Activated CD8-positive, alpha-beta T cell treated with anti-CD3 and anti-CD28 coated beads, Interleukin-2, amount 10 ng/mL, durations not matched to agents 7 days and 5 days (primary cell): ENCODE measurements around the gene LHX5. TPM values are rescaled to one million over a fixed set of nuclear protein-coding genes. Genes with fewer than 3 reads are reported as not detected.

Experiments
- ATAC-seq: fragments of 150-1000 bp; cut with Tn5 transposase; one replicate; pipeline ENCODE4 v1.10.0; 2021; ENCODE audit warnings: moderate library complexity
- CTCF ChIA-PET: fragments of 350-600 bp; sonication (Branson Sonifier 250); formaldehyde crosslinking; loops from one replicate; lab custom pipeline; 2021; ENCODE audit warnings: antibody characterized with exemption; lab: Charles Lee
- POLR2A ChIA-PET: fragments of 350-600 bp; sonication (Branson Sonifier 250); formaldehyde crosslinking; loops from one replicate; lab custom pipeline; 2021; ENCODE audit warnings: antibody characterized with exemption; lab: Charles Lee
- DNase-seq: peaks from one replicate; pipeline ENCODE4 v3.0.0-alpha.2; 2020
- H3K27ac Mint-ChIP-seq: one replicate; pipeline ENCODE4 v1.8.0; 2021; ENCODE audit warnings: mild to moderate bottlenecking, mixed read lengths
- H3K27me3 Mint-ChIP-seq: one replicate; pipeline ENCODE4 v1.8.0; 2021; ENCODE audit warnings: low read depth, mixed read lengths
- H3K36me3 Mint-ChIP-seq: one replicate; pipeline ENCODE4 v1.8.0; 2021; ENCODE audit warnings: low read depth, mixed read lengths
- H3K4me1 Mint-ChIP-seq: one replicate; pipeline ENCODE4 v1.8.0; 2021; ENCODE audit warnings: low read depth, mixed read lengths
- H3K4me3 Mint-ChIP-seq: one replicate; pipeline ENCODE4 v1.8.0; 2021; ENCODE audit warnings: mild to moderate bottlenecking, mixed read lengths
- H3K9me3 Mint-ChIP-seq: one replicate; pipeline ENCODE4 v1.8.0; 2022; ENCODE audit warnings: mixed read lengths; ENCODE audit not compliant: insufficient read depth
- total RNA-seq, 2 experiments: library from RNA; stranded (reverse); gene quantifications; one replicate each; pipeline ENCODE4 v1.2.3, GENCODE V29; 2021

Gene LHX5
- total RNA-seq, 2 experiments from 2014 or later: not detected

GRCh38 chr12:113445544-113446171 lies 26.0 kb downstream of the LHX5 start:
- CTCF ChIA-PET: interaction anchor here (1.9 kb wide), 1 partner anchor 21 kb away, joined by 7 read pairs; no protein-coding TSS in a partner anchor
- H3K36me3 Mint-ChIP-seq: no peaks in the 10 kb centered on the region
- no peaks in the 10 kb centered on the region for H3K4me1 Mint-ChIP-seq
- no peaks in the 10 kb centered on the region for H3K9me3 Mint-ChIP-seq
- no peak overlapping the region for H3K27ac Mint-ChIP-seq
- DNase-seq (no peak), ATAC-seq (no peak)
- POLR2A ChIA-PET: no interaction called here
- peaks cover 7% of the 10 kb centered on the region for H3K27me3 Mint-ChIP-seq
- H3K4me3 Mint-ChIP-seq: no peak overlapping the region

DNA sequence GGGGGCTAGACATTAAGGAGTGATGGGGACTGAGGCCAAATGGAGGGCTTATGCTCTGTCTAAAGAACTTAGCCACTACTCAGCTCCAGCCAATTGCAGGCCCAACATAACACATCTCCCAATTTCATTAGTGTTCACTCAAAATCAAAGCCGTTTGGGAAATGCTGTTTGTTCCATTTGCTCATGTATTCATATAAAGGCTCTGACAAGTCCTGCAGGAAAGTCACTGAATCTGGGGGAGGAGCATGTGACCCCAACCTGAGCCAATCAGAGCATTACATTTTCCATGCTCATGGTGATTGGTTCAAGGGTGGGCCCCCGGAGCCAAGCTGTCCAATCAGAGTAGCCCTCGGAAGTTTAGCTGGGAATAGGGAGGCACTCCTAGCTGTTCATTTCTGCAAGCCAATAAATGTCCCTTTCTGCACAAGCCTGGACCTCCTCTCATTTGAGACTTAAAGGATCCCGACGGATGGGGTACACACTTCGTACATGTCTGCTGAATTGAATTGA lies 28.6 kb downstream of the LHX5 start:
- H3K4me1 Mint-ChIP-seq: no peaks in the 10 kb centered on the region
- no peak overlapping the region for H3K27ac Mint-ChIP-seq
- no peak overlapping the region for H3K4me3 Mint-ChIP-seq
- H3K9me3 Mint-ChIP-seq: no peaks in the 10 kb centered on the region
- H3K27me3 Mint-ChIP-seq: peaks cover 3% of the 10 kb centered on the region
- H3K36me3 Mint-ChIP-seq: no peaks in the 10 kb centered on the region
- ATAC-seq (no peak), DNase-seq (no peak)
- ChIA-PET POLR2A (no interaction called here), CTCF (no interaction called here)

DNA sequence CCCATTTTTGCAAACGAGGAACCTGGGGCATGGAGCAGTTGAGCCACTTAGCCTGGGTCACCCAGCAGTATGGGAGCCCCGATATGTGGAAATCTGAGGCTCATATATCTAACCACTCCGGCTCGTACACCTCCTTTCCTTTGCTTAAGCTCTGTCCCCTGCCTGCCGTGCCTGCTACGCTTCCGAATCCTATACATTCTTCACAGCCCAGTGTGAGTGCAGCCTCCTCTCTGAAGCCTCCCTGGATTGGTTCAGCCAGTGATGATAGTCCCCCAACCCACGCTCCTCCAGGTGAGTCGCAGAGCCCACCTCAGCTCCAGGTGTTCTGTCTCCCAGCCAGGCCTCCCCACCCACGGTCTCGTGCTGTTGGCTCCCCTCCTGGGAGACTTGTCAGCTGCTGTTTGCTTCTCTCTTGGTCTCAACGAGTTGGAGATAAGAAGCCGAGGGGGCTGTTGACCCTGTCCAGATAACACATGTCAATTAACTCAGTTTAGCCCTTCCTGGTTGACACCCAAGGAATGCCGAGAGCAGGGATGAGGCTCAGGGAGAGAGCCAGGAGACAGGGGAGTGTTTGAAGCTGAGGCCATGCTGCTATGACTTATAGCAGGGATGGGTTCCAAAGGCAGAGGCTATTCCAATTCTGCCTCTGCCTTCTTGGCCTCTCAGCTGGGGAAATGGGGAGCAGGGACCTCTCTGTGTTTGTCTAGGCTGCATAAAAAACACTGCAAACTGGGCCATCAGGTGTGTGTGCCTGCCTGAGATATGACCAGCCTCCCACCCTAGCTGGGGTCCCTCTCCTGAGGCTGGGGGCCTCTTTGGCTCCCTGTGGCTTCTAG lies 30.5 kb downstream of the LHX5 start:
- Mint-ChIP-seq H3K9me3 (no peaks in the 10 kb centered on the region), H3K4me3 (no peak overlapping the region), H3K27ac (no peak overlapping the region), H3K4me1 (no peaks in the 10 kb centered on the region), H3K27me3 (no peaks in the 10 kb centered on the region), H3K36me3 (no peaks in the 10 kb centered on the region)
- ATAC-seq (no peak), DNase-seq (no peak)
- ChIA-PET CTCF (no interaction called here), POLR2A (no interaction called here)

GRCh38 chr12:113440336-113440735 lies 31.3 kb downstream of the LHX5 start:
- H3K4me1 Mint-ChIP-seq: no peaks in the 10 kb centered on the region
- no peaks in the 10 kb centered on the region for H3K9me3 Mint-ChIP-seq
- H3K27me3 Mint-ChIP-seq: no peaks in the 10 kb centered on the region
- no peak for ATAC-seq
- no peak overlapping the region for H3K27ac Mint-ChIP-seq
- no peak for DNase-seq
- no peak overlapping the region for H3K4me3 Mint-ChIP-seq
- H3K36me3 Mint-ChIP-seq: no peaks in the 10 kb centered on the region
- POLR2A ChIA-PET: no interaction called here
- CTCF ChIA-PET: no interaction called here

GRCh38 chr12:113439606-113440030 lies 32.1 kb downstream of the LHX5 start:
- no peaks in the 10 kb centered on the region for H3K36me3 Mint-ChIP-seq
- H3K9me3 Mint-ChIP-seq: no peaks in the 10 kb centered on the region
- H3K27ac Mint-ChIP-seq: no peak overlapping the region
- no peak overlapping the region for H3K4me3 Mint-ChIP-seq
- ATAC-seq: no peak
- no peaks in the 10 kb centered on the region for H3K27me3 Mint-ChIP-seq
- ChIA-PET POLR2A (no interaction called here), CTCF (no interaction called here)
- peak; percentile 31 for DNase-seq
- H3K4me1 Mint-ChIP-seq: no peaks in the 10 kb centered on the region

GRCh38 chr12:113439301-113439597 lies 32.4 kb downstream of the LHX5 start:
- Mint-ChIP-seq H3K27me3 (no peaks in the 10 kb centered on the region), H3K4me1 (no peaks in the 10 kb centered on the region), H3K36me3 (no peaks in the 10 kb centered on the region), H3K9me3 (no peaks in the 10 kb centered on the region), H3K27ac (no peak overlapping the region), H3K4me3 (no peak overlapping the region)
- ChIA-PET POLR2A (no interaction called here), CTCF (no interaction called here)
- no peak for DNase-seq
- no peak for ATAC-seq

- H3K9me3 Mint-ChIP-seq: no peaks in the 10 kb centered on the region
- CTCF ChIA-PET: no interaction called here
Measured at GRCh38 chr12:113438523-113439300, 33.0 kb downstream of the LHX5 start.

DNA sequence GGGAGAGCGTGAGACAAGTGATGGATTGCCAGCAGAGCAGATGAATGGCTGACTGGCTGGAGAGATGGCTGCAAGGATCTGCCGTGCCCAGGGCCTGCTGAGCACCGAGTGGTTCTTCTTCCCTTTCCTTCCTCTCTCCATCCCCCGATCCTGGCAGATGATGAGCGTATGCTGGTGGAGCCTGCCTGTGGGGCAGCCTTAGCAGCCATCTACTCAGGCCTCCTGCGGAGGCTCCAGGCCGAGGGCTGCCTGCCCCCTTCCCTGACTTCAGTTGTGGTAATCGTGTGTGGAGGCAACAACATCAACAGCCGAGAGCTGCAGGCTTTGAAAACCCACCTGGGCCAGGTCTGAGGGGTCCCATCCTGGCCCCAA lies 34.0 kb downstream of the LHX5 start:
- H3K27me3 Mint-ChIP-seq: no peaks in the 10 kb centered on the region

More at GRCh38 chr12:113438523-113439300, 33.0 kb downstream of the LHX5 start:
- Mint-ChIP-seq H3K4me1 (no peaks in the 10 kb centered on the region), H3K4me3 (no peak overlapping the region), H3K27me3 (no peaks in the 10 kb centered on the region), H3K36me3 (no peaks in the 10 kb centered on the region), H3K27ac (no peak overlapping the region)
- DNase-seq: no peak
- POLR2A ChIA-PET: no interaction called here
- no peak for ATAC-seq

GRCh38 chr12:113436993-113437728 lies 34.5 kb downstream of the LHX5 start:
- ChIA-PET CTCF (no interaction called here), POLR2A (no interaction called here)
- Mint-ChIP-seq H3K27ac (no peak overlapping the region), H3K4me3 (no peak overlapping the region), H3K27me3 (no peaks in the 10 kb centered on the region), H3K36me3 (no peaks in the 10 kb centered on the region), H3K9me3 (no peaks in the 10 kb centered on the region), H3K4me1 (no peaks in the 10 kb centered on the region)
- DNase-seq (no peak), ATAC-seq (no peak)

More for the DNA sequence above, 34.0 kb downstream of the LHX5 start:
- Mint-ChIP-seq H3K36me3 (no peaks in the 10 kb centered on the region), H3K9me3 (no peaks in the 10 kb centered on the region), H3K27ac (no peak overlapping the region), H3K4me3 (no peak overlapping the region), H3K4me1 (no peaks in the 10 kb centered on the region)
- DNase-seq: no peak
- POLR2A ChIA-PET: no interaction called here
- no peak for ATAC-seq
- CTCF ChIA-PET: no interaction called here

DNA sequence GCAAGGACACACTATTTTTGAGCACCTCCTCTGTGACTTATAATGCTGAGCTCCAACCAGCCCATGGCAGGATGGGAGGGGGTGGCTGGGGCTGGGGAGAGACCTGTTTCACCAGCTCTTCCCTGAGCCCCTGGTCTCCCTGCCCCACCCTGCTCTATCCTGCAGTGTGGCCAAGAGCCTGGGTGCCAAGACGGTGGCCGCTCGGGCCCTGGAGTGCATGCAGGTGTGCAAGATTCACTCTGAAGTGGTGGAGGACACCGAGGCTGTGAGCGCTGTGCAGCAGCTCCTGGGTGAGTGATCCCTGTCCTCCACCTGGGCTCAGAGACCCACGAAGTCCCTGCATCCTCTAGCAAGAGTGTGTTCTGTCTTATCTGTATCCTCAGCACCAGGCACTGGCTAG lies 35.1 kb downstream of the LHX5 start:
- no peaks in the 10 kb centered on the region for H3K9me3 Mint-ChIP-seq
- ChIA-PET POLR2A (no interaction called here), CTCF (no interaction called here)
- H3K36me3 Mint-ChIP-seq: no peaks in the 10 kb centered on the region
- no peak for DNase-seq
- no peak overlapping the region for H3K4me3 Mint-ChIP-seq
- ATAC-seq: no peak
- H3K27me3 Mint-ChIP-seq: no peaks in the 10 kb centered on the region
- H3K4me1 Mint-ChIP-seq: no peaks in the 10 kb centered on the region
- no peak overlapping the region for H3K27ac Mint-ChIP-seq

DNA sequence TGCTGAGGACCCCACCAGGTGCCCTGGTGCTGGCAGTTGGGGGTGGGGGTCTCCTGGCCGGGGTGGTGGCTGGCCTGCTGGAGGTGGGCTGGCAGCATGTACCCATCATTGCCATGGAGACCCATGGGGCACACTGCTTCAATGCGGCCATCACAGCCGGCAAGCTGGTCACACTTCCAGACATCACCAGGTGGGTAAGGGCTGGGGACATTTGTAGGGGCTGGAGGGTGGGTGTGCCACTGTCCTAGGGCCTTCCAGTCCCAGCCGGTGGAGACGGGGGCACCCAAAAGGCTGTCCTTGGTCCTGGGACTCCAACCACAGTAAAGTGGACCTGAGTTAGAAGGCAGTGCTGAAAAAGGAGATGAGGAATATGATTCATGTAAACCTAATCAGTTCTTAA lies 36.3 kb downstream of the LHX5 start:
- Mint-ChIP-seq H3K27me3 (peaks cover 3% of the 10 kb centered on the region), H3K36me3 (no peaks in the 10 kb centered on the region), H3K4me3 (no peak overlapping the region), H3K4me1 (no peaks in the 10 kb centered on the region), H3K9me3 (no peaks in the 10 kb centered on the region), H3K27ac (no peak overlapping the region)
- POLR2A ChIA-PET: no interaction called here
- CTCF ChIA-PET: interaction anchor here (1.2 kb wide), 1 partner anchor 10 kb away, joined by 3 read pairs; no protein-coding TSS in a partner anchor
- DNase-seq (no peak), ATAC-seq (no peak)
